ENCODE measurements around the gene LMO2. TPM values are rescaled to one million over a fixed set of nuclear protein-coding genes. Genes with fewer than 3 reads are reported as not detected.

Gene LMO2
- total RNA-seq, 4 donors from 2014 or later = 8.4 to 37.4 (median 19.3) TPM

DNA sequence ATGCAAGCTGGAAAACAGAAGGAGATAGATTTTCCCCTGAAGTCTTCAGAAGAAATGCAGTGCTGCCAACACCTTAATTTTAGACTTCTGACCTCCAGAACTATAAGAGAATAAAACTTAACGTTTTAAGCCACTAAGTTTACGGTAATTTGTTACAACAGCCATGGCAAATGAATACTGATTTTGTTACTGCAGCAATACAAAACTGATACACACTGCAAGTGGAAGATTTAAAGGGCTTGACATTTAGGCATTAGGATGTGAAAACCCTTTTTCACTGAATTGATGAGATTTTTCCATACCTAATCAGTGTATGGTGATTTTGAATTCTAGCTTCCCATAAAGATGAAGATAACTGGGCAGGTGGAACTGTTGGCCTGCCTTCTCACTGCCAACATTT is 22.1 kb upstream of the LMO2 start:
- WGBS, 2 donors = 86 to 90% methylated on average over 2 of the region's 2 CpGs
- H3K27ac ChIP-seq = no peak overlapping the region
- H3K9me3 ChIP-seq = peaks cover 0 to 8% (median 0%) of the 10 kb centered on the region in 4 donors
- no peak overlapping the region for H3K4me3 ChIP-seq
- no peaks in the 10 kb centered on the region for H3K36me3 ChIP-seq
- H3K4me1 ChIP-seq = peaks cover 0 to 5% (median 0%) of the 10 kb centered on the region in 4 donors
- TF ChIP-seq POLR2A (IDR thresholded peaks at IDR 0.05) = no peak
- no peak for TF ChIP-seq CTCF (IDR thresholded peaks at IDR 0.05)
- no peak for TF ChIP-seq EP300 (IDR thresholded peaks at IDR 0.05)
- H3K27me3 ChIP-seq = no peaks in the 10 kb centered on the region
- no peak for DNase-seq (ENCODE audit: low spot score in 2 of 2)

- Histone ChIP-seq H3K4me1 (peaks cover 0 to 5% (median 0%) of the 10 kb centered on the region in 4 donors), H3K27ac (no peak overlapping the region), H3K9me3 (peaks cover 0 to 8% (median 0%) of the 10 kb centered on the region in 4 donors), H3K4me3 (no peak overlapping the region), H3K36me3 (no peaks in the 10 kb centered on the region), H3K27me3 (no peaks in the 10 kb centered on the region)
- 49 to 50% methylated on average over 12 of the region's 12 CpGs for WGBS, 2 donors
- DNase-seq (ENCODE audit: low spot score in 2 of 2) = no peak
- TF ChIP-seq CTCF (IDR thresholded peaks at IDR 0.05) (no peak), POLR2A (IDR thresholded peaks at IDR 0.05) (no peak), EP300 (IDR thresholded peaks at IDR 0.05) (peak in 1 of 2 donors; percentile 24)
These were observed 20.8 kb upstream of the LMO2 start for GRCh38 chr11:33912405-33913361.

GRCh38 chr11:33910958-33911339 is 19.1 kb upstream of the LMO2 start:
- Histone ChIP-seq H3K27ac (no peak overlapping the region), H3K9me3 (peaks cover 0 to 8% (median 0%) of the 10 kb centered on the region in 4 donors), H3K4me3 (no peak overlapping the region), H3K4me1 (peaks cover 0 to 5% (median 0%) of the 10 kb centered on the region in 4 donors), H3K27me3 (no peaks in the 10 kb centered on the region), H3K36me3 (no peaks in the 10 kb centered on the region)
- DNase-seq (ENCODE audit: low spot score in 2 of 2) = no peak
- TF ChIP-seq EP300 (IDR thresholded peaks at IDR 0.05) (no peak), POLR2A (IDR thresholded peaks at IDR 0.05) (no peak), CTCF (IDR thresholded peaks at IDR 0.05) (no peak)

DNA sequence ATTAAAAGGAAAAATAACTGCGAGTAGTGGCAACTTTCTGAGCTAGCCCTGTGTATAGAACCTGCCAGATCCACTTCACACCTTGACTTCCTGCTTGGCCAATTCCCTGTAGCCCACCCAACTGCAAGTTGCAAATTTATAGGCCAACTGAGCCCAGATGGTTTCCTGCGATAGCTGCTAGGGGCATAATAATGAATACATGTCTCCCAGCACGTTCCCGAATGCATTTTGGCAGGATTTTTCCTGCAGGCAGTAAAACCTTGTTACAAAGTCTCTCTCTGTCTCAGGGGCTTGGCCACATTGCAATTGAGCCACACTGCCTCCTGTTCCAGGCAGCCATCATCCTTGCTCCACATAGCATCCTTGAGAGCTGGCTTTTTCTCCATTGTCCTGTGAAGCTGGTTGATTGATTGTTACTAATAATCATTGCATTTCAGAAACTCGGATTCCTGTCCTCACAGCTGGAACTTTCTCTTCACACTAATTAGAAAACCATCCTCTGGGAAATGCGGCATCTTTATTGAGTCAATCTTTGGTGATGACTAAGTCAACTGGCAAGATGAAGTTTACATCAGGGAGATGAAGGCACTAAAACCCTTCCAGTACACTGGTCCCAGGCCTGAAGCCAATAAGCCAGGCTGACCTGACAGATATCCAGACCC is 18.6 kb upstream of the LMO2 start:
- Histone ChIP-seq H3K9me3 (peaks cover 0 to 8% (median 0%) of the 10 kb centered on the region in 4 donors), H3K27ac (no peak overlapping the region), H3K27me3 (no peaks in the 10 kb centered on the region), H3K4me1 (peaks cover 0 to 5% (median 0%) of the 10 kb centered on the region in 4 donors), H3K36me3 (no peaks in the 10 kb centered on the region), H3K4me3 (no peak overlapping the region)
- 33 to 50% methylated on average over 6 of the region's 6 CpGs for WGBS, 2 donors
- no peak for DNase-seq (ENCODE audit: low spot score in 2 of 2)
- no peak for TF ChIP-seq CTCF (IDR thresholded peaks at IDR 0.05)
- TF ChIP-seq EP300 (IDR thresholded peaks at IDR 0.05) = peak in 1 of 2 donors; percentile 28
- no peak for TF ChIP-seq POLR2A (IDR thresholded peaks at IDR 0.05)

GRCh38 chr11:33909552-33909951 is 17.7 kb upstream of the LMO2 start:
- Histone ChIP-seq H3K36me3 (no peaks in the 10 kb centered on the region), H3K4me1 (peaks cover 0 to 5% (median 0%) of the 10 kb centered on the region in 4 donors), H3K27ac (no peak overlapping the region), H3K27me3 (no peaks in the 10 kb centered on the region), H3K9me3 (peaks cover 0 to 8% (median 0%) of the 10 kb centered on the region in 4 donors), H3K4me3 (no peak overlapping the region)
- no peak for DNase-seq (ENCODE audit: low spot score in 2 of 2)
- TF ChIP-seq EP300 (IDR thresholded peaks at IDR 0.05) = no peak
